ENCODE measurements around the gene CCDC121.

CCDC121 gene

GRCh38 chr2:27581417-27582128 lies 47.2 kb downstream of the CCDC121 start:
- no peak for DNase-seq
